K562 (cell line): ENCODE results near the gene ARNT2.

ENCODE experiments used
- MYC ChIP-seq, 2 experiments: fragments of 250-450 bp in 1 of 2; sonication (Bioruptor Pico) in 1 of 2; IDR thresholded peaks; 2 replicates each; pipeline versions ENCODE4 v1.5.1 to v1.6.1; 2012 to 2021; ENCODE audit warnings: low read depth in 2 of 2, borderline replicate concordance in 1 of 2, improper control_type of control experiment in 1 of 2, low read length in 1 of 2, mild to moderate bottlenecking in 1 of 2, moderate library complexity in 1 of 2
- POLR2A ChIP-seq: fragments of 450-650 bp; conservative IDR thresholded peaks from 2 replicates; pipeline ENCODE4 v1.6.1; 2016
- ZNF274 ChIP-seq: IDR thresholded peaks from 2 replicates; pipeline ENCODE4 v1.6.1; 2011; ENCODE audit warnings: low read depth, mild to moderate bottlenecking, low read length, moderate library complexity, borderline replicate concordance
- ZNF445 ChIP-seq: fragments of 250-450 bp; sonication (Bioruptor Pico); IDR thresholded peaks from 2 replicates; pipeline ENCODE4 v1.4.0; 2020; ENCODE audit warnings: low read depth, mild to moderate bottlenecking, moderate library complexity
- TF ChIP-seq, protein P1 (sequence below), 3 experiments: fragments of 200-800 bp in 1 of 3; sonication (Bioruptor generic) in 1 of 3; sonication (generic) in 1 of 3; formaldehyde crosslinking in 1 of 3; IDR thresholded peaks; 2 replicates each; pipeline versions ENCODE4 v1.6.1 to v1.8.0; 2016 to 2022; ENCODE audit warnings: mild to moderate bottlenecking in 2 of 3, missing compliant biosample characterization in 2 of 3, missing genetic modification characterization in 2 of 3, missing genetic modification reagents in 1 of 3
- TF ChIP-seq, protein P2 (sequence below), 3 experiments: IDR thresholded peaks in 2 of 3; conservative IDR thresholded peaks in 1 of 3; 2 replicates each; pipeline ENCODE4 v1.5.1; 2011 to 2012; ENCODE audit warnings: low read length in 3 of 3, mild to moderate bottlenecking in 3 of 3, control low read depth in 2 of 3, improper control_type of control experiment in 1 of 3, inconsistent platforms in 1 of 3, low read depth in 1 of 3, mixed read lengths in 1 of 3, moderate library complexity in 1 of 3; ENCODE audit not compliant: insufficient read depth in 2 of 3

DNA sequence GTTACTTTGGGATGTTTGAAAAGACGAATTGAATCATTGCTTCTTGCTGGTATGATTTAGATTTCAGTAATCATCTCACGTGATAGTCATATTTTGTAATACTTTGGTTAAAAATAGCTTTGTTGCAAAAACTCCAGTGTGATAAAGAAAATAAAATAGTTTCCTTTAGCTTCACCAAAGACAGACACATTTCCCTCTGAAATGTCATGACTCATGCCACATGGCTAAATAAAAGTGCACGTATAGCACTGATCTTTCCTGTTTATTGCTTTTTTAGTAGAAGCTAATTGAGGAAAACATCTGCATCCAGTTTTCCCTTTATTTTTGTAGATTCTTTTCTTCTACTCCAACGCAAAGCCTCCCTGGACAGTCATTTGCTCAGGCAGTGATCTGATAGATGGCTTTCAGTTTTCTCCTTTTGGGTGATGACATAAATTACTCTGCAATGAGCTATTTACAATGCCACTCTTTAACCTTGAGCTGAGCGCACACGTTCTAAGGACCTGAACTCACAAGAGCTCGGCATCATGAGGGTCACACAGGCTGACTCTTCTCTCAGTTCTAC lies 84.9 kb downstream of the ARNT2 start:
- no peak for TF ChIP-seq POLR2A
- no peak for TF ChIP-seq ZNF445 (CRISPR knock-in tag)
- TF ChIP-seq, protein P1, sequence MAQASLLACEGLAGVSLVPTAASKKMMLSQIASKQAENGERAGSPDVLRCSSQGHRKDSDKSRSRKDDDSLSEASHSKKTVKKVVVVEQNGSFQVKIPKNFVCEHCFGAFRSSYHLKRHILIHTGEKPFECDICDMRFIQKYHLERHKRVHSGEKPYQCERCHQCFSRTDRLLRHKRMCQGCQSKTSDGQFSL (CRISPR knock-in tag; IDR thresholded peaks at IDR 0.05) = no peak
- TF ChIP-seq, protein P1 (tag; IDR thresholded peaks at IDR 0.05) = no peak
- TF ChIP-seq ZNF274 = no peak
- TF ChIP-seq MYC (IDR thresholded peaks at IDR 0.05; ENCODE audit: low read depth, low read length) = no peak
- TF ChIP-seq MYC (CRISPR knock-in tag; IDR thresholded peaks at IDR 0.05; ENCODE audit: borderline replicate concordance, low read depth) = no peak
- TF ChIP-seq, protein P2, sequence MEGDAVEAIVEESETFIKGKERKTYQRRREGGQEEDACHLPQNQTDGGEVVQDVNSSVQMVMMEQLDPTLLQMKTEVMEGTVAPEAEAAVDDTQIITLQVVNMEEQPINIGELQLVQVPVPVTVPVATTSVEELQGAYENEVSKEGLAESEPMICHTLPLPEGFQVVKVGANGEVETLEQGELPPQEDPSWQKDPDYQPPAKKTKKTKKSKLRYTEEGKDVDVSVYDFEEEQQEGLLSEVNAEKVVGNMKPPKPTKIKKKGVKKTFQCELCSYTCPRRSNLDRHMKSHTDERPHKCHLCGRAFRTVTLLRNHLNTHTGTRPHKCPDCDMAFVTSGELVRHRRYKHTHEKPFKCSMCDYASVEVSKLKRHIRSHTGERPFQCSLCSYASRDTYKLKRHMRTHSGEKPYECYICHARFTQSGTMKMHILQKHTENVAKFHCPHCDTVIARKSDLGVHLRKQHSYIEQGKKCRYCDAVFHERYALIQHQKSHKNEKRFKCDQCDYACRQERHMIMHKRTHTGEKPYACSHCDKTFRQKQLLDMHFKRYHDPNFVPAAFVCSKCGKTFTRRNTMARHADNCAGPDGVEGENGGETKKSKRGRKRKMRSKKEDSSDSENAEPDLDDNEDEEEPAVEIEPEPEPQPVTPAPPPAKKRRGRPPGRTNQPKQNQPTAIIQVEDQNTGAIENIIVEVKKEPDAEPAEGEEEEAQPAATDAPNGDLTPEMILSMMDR (IDR thresholded peaks at IDR 0.05 in 2 of 3, conservative IDR thresholded peaks at IDR 0.05 in 1 of 3; ENCODE audit: insufficient read depth in 2 of 3, low read depth in 1 of 3, low read length in 3 of 3) = no peak
